DMS53 treated with DMSO at 0.1 percent for 48 hours (cell line): ENCODE data around the gene PP2D1.
A peak's percentile ranks its signal among the peaks of the same experiment; 100 is the strongest.
"Not testable (repeated sequence)": the region's sequence is repeated elsewhere in the genome, so short reads cannot be mapped to it uniquely, and the experiment has no call there.

Experiments used
- DNase-seq: peaks from one replicate; lab custom pipeline; 2025; ENCODE audit not compliant: unreplicated experiment; lab: John Stamatoyannopoulos, UW

PP2D1 gene

DNA sequence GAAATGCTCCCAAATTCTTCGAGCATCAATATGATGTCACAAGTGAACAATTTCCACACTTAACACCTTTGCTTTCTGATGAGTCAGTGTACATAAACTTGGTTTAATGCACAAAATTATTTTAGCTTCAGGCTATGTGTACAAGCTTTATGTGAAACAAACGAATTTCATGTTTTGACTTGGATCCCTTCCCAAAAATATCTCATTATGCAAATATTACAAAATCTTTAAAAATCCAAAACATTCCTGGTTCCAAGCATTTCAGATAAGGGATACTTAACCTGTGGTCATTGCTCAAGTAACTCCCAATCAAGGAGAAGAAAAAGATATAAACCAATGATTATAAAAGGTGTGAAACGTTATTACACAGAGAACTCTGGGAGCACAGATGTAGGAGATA, 40.0 kb downstream of the PP2D1 start:
- DNase-seq = no peak

DNA sequence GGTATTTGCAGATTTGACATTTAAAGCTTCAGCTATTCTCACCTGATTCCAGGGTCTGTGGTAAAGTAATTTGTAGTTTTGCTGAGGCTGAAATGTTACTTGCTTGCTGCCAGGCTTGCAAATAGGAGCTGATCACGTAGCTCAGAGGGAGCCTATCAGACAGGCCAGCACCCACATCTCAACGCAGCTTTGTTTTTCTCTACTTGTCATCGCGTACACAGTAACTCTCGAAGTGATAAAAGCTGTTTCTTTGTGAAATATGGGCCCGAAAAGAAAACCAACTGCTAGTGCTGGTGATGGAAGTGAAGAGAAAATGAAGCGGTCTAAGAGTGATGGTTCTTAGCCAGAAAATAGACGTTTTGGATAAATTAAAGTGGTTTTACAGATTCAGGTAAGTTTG, 41.7 kb downstream of the PP2D1 start:
- DNase-seq = no peak

DNA sequence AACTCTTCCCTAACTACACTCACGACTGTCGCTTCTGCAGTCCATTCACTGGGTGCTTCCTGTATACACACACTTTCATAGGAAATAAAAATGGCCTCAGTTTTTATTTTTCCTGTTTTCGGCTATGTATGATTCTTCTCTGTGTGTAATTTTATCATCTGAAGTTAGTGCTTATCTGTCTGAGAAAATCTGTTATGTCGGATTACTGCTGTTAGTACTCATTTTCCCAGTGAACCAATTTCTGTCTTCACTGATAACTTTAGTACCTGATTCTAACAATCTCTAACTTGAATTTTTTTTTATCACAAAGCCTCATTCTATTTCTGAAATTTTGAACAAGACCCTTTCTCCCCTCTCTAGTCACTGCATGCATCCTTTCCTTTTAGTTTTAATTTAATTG, 44.3 kb downstream of the PP2D1 start:
- no peak for DNase-seq

DNA sequence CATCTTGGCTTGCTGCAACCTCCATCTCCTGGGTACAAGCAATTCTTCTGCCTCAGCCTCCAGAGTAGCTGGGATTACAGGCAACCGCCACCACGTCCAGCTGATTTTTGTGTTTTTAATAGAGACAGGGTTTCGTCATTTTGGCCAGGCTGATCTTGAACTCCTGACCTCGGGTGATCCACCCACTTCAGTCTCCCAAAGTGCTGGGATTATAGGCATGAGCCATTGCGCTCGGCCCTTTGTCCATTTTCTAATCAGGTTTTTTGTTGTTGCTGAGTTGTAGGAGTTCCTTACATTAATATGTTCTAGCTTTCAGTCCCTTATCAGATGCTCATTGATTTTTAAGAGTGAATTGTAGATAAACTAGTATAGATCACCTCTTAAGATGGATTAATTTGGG, 44.9 kb downstream of the PP2D1 start:
- no peak for DNase-seq

DNA sequence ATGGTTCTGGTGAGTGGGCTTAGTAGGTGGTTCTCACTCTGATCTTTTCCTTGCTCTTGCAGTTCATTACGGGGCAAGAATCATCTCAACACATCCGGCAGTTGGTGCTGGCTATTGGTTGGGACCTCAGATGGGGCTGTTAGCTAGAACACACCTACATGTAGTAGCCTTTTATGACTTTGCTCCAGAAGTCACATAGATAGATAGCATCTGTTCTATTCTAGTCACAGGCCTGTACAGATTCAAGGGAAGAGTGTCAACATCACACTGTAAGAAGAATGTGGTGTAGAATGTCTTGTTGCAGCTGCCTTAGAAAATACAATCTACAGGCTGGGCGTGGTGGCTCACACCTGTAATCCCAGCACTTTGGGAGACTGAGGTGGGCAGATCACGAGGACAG, 50.1 kb downstream of the PP2D1 start:
- no peak for DNase-seq

DNA sequence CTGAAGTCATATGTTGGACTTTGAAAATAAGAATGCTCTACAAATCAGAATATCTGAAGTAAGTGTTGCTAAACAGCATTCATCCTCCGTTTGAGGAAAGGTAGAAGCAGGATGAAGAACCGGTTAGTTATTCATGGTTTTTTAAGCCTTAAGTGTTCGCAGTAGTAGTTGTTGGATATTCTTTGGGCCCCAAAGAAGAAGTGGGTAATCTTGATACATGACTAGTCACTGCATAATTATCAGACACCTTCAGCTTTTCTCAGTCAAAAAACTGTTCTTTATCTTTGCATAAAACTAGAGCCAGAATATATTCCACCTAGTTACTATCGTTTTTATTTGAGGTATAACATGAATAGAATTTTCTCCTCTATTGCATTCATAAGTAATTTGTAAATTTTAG, 51.4 kb downstream of the PP2D1 start:
- DNase-seq = no peak

DNA sequence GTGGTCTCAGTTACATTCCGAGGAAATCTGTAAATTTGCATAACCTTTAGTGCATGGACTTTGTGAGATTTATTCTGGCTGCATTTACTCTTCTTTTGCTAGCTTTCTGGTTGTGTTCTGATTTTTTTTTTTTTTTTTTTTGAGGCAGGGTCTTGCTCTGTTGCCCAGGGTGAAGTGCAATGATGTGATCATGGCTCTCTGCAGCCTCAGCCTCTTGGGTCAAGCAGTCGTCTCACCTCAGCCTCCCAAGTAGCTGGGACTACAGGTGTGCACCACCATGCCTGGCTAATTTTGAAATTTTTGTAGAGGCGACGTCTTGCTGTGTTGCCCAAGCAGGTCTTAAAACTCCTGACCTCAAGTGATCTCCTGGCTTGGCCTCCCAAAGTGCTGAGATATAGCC, 52.6 kb downstream of the PP2D1 start:
- DNase-seq = no peak

DNA sequence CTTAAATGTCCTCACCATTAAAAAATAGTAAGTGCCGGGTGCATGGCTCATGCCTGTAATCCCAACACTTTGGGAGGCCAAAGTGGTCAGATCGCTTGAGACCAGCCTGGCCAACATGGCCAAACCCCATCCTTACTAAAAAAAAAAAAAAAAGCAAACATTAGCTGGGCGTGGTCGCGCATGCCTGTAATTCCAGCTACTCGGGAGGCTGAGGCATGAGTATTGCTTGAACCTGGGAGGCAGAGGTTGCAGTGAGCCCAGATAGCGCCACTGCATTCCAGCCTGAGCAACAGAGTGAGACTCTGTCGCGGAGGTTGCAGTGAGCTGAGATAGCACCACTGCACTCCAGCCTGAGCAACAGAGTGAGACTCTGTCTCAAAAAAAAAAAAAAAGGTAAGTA, 54.7 kb downstream of the PP2D1 start:
- not testable (repeated sequence) for DNase-seq

DNA sequence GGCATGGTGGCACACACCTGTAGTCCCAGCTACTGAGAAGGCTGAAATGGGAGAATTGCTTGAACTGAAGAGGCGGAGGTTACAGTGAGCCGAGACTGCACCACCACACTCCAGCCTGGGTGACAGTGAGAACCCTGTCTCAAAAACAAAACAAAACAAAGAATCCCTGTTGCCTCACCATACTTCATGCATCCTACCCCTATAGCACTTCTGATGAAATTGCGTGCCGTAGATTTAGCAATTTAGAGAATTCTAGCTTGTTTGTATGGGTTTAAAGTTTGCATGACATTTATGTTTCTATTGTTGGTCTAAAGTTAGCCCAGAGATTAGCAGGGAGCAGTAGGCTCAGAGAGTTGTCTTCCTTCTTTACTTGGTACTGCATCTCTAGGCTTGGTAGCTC, 57.4 kb downstream of the PP2D1 start:
- no peak for DNase-seq

DNA sequence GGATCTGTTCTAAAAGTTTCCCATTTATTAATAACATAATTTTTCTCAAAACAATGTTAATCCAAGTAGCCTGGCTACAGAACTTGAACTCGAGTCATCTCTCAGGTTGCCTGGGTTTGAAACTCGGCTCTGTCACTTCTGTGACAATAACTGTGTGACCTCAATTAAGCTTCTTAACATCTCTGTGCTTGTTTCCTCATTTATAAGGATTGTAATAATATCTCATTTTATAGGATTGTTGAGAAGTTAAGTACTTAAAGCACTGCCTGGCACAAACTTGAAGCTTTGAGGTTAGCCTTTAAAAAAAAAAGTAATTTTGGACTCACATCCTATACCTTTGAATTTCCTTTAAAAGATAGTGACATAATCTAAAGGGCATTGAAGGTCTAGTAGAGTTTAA, 61.7 kb downstream of the PP2D1 start:
- DNase-seq = no peak

DNA sequence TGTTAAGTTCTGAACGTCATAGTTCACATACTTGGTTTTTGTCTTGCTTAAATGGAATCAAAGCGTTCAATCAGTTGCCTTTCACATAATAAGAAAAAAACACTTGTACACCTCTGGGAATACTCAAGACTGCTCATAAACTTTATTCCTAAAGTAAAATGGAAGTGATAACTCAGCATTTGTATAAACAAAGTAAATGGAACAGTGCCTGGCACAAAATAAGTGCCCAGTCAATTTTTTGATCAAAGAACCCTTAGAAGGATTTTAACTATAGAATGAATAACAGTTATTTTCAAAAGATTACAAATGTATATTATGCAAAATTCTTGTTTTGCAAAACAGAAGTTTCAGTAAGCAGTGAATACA, 63.9 kb downstream of the PP2D1 start:
- DNase-seq = no peak

DNA sequence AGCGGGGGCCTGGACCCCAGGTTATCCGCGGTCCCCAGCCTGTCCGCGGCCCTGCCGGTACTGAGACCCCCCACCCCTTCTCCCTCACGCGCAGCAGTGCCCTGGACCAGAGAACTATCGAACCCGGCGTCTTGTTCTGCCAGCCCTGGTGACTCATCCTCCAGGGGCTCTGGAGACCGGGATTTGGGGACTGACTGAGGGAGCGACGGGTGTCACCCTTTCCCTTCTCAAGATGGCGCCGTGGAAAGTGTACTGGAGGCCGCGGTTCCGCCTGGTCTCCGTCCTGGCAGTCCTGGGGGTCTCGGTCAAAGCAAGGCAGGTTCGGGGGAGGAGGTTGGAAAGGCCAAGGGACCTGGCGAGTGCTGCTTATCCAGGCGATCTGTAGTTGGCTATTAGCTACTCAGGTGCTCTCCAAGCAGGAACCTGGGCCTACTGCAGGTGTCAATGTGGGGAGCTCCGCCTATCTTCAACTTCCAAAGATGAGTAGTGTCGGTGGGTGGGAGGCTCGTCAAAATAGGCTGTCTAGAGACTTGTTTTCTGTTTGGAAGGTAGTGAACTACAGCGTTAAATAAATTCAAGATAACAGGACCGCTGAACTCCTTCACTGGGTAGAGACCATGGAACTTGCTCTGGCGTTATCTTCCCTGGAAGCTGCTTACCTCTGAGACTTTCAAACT, 64.4 kb downstream of the PP2D1 start:
- DNase-seq = no peak

DNA sequence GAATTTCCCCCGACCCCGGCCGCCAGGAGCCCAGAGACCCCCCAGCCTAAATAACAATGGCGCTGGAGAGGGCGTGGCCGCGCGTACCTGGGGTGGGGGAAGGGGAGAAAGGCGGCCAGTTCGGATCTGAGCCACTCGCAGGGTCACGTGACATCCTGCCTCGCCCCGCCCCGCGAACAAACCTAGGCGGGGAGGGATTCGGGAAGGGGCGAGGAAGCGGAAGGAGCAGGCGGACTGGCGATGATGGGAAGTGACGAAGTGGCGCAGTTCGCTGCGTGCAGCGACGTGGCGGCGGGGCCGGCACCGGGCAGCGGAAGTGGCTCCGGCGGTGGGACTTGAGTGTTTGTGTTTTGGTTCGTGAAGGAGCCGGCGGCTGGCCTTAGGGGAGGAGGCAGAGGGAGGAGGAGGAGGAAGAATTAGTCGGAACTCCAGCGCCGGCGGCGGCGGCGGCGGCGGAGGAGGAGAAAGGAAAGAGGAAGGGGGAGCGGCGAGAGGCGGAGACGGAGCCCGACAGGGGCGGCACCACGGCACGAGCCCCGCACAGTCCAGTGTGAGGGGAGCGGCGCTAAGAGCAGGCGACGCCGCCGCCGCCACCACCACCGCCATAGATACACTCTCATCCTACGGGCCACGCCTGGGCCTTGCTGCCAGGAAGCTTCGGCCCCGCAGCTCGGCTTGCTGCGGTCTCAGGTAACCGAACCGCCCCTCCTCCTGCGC, 65.1 kb downstream of the PP2D1 start, which contains the start of gene RAB5A:
RAB5A (plus strand) TSS at position 266 of the 717 bp plus-strand sequence. CDS start 3,802 bp downstream, outside the sequence.
- peak; percentile 74 for DNase-seq

DNA sequence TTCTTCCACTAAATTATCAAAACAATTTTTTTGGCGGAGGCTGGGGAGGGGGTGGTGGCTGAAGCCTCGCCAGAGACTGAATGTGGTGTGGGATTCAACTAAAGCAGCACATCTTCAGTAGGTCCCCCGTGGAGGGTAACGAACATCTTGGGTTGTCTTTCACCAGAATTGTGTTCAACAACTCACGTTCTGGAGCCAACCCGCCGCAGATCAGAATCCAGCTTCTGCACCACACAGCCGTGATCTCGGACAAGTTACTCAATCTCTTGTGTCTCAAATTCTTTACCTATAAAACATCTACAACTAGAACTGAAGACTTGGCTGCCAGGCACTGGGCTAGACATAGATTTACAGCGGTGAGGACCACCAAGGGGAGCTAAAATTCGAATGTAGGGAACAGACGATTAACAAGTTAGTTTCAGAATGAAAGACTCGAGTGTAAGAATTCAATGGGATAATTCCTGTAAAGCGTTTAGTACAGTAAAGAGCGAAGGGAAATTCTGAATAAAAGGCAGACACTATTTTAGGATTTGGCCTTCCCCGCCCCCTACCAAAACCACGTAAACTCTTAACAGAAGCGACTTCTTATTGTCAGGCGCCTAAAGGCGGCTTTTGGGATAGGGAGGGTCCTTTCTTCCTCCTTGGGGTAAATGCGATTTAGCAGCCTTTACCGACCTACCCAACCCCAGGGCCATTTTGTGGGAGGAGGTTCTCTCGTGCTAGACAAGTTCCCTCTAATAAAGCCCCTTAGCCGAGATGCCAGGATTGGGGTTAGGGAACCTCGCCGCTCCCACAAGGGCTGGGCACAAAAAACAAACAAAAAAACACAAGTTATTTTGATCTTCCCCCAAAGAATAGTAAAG, 65.9 kb downstream of the PP2D1 start:
- no peak for DNase-seq

DNA sequence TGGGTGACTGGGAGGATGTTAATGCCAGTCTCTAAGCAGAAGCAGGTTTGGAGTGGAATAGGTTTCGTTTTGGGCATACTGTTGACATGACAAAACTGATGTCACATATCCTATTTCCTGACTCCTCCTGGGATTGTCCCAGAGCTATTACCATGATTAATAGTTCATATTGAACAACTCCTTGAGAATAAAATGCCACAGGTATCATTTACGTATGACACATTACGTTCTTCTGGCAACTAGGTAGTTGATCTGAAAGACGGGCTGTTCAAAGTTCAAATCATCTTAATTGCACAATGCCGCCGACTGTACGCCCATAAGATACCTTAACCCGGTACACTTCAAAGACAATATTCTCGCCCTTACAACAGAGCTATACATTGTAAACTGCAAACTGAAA, 66.5 kb downstream of the PP2D1 start:
- no peak for DNase-seq

DNA sequence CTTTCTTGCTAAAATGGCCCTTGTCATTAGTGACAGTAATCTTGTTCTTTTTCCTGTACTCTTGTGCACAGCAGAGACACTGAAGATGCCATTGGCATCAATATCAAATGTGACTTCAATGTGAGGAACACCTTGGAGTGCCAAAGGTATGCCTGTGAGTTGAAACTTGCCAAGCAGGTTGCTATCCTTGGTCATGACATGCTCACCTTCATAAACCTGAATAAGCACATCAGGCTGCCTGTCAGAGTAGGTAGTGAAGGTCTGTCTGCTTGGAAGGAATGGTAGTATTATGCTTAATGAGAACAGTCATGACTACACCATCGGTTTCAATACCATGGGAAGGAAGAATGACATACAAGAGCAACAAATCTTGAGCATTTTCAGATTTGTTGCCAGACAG, 71.4 kb downstream of the PP2D1 start:
- DNase-seq = no peak

DNA sequence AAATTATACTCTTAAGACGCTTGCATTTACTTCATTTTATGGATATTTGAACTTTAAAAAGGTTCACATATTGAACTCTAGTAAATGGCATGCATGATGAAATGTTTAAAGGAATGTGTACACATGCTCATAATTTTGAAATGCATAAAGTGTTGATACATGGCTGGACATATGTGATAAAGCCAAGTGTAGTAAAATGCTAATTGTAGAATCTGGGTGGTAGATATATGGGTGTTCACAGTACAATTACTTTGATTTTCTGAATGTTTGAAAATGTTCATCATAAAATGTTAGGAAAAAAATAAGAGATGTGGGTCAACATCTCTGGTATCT, 73.8 kb downstream of the PP2D1 start:
- no peak for DNase-seq

DNA sequence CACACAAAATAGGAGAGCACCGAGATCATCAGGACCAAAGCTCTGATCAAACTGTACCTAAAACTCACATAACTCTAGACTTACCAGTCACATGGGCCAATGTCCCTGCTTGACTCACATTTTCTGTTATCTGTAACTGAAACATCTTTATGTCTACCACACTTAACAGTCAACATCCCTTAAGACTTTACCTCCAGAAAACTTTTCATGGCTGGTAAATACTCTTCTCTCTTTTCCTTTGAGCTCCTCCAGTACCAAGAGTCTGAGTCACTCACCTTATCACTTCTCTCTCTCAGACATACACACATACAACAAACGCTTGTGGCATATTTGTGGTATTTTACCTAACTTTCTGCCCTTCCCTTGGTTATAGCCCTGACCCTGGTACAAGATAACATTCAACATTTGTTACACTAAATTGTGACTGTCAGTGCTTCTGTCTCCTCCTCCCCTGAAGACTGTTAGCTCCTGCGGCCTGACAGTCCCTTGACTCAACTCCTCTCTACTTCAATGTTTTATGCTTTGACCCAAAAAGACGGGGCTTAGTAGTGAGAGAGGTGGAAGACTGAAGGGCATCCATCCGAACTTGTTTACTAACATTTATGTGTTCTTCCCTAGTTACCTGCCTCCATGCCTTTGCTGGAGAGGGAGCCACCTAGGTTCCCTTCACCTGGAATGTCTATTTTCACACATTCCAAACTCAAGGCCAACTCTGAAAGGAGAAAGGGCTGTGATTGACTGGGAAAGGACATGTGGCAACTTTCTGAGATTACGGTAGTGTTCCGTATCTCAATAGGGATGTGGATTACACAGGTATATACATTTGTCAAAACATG, 74.4 kb downstream of the PP2D1 start:
- no peak for DNase-seq
